LNCaP clone FGC (cell line): ENCODE data around the gene RPL39L.

Source experiments
- DNase-seq: peaks from one replicate; pipeline ENCODE4 v3.0.0-alpha.2; 2011; ENCODE audit warnings: low read depth
- H3K4me3 ChIP-seq: 2 replicates; pipeline ENCODE4 v1.5.1; 2011; ENCODE audit warnings: mild to moderate bottlenecking, low read depth, low read length, control low read depth
- CTCF ChIP-seq: IDR thresholded peaks from 2 replicates; pipeline ENCODE4 v1.5.1; 2012; ENCODE audit warnings: mild to moderate bottlenecking; ENCODE audit not compliant: control insufficient read depth, insufficient read depth; ENCODE audit errors: extremely low read depth

The RPL39L gene

GRCh38 chr3:187139126-187139894 is at the start of gene RPL39L:
Gene RPL39L (minus strand): TSS chr3:187139496. CDS start chr3:187121300, 18,196 bp downstream.
- H3K4me3 ChIP-seq, result no peak within 1 kb of the TSS
- no peak for DNase-seq
- peak; percentile 38; the same call in 1 of the 2 replicates for TF ChIP-seq CTCF

- H3K4me3 ChIP-seq, result no peak overlapping the region
- TF ChIP-seq CTCF, result no peak
- no peak for DNase-seq
These were observed 49.6 kb upstream of the RPL39L start for GRCh38 chr3:187188931-187189330.

- no peak for TF ChIP-seq CTCF
- no peak for DNase-seq
- H3K4me3 ChIP-seq, result no peak overlapping the region
These were observed 47.6 kb upstream of the RPL39L start for GRCh38 chr3:187186801-187187421.

GRCh38 chr3:187186375-187186774 is 47.1 kb upstream of the RPL39L start:
- TF ChIP-seq CTCF, result no peak
- no peak for DNase-seq
- no peak overlapping the region for H3K4me3 ChIP-seq

GRCh38 chr3:187185759-187186158 is 46.5 kb upstream of the RPL39L start:
- DNase-seq, result no peak
- H3K4me3 ChIP-seq, result no peak overlapping the region
- no peak for TF ChIP-seq CTCF

- DNase-seq, result no peak
- TF ChIP-seq CTCF, result no peak
- no peak overlapping the region for H3K4me3 ChIP-seq
These were observed 44.6 kb upstream of the RPL39L start for GRCh38 chr3:187183903-187184302.
